ENCODE data around the gene ZFHX3. TPM values are rescaled to one million over a fixed set of nuclear protein-coding genes. Genes with fewer than 3 reads are reported as not detected.

ZFHX3 gene
- total and polyA plus RNA-seq, 2 donors (not counting 3 experiments of a cell fraction or from before 2014, with no cell fraction given): 3.7 to 18.8 TPM

DNA sequence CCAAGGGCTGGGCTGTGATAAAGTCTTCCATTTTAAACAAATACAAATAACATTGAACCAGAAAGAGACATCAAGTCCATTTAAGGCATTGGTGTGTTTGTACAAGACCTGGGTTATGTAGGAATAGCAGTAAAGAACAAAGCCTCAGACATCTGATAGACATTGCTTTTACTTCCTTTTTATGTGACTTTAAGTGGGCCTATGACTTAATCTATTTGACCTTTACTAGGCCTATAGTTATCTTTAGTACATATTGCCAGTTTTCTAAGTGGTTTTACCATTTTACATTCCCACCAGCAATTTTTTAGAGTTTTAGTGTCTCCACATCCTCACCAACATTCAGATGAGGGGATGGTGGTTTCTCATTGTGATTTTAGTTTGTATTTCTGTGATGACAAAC, 298.8 kb downstream of the ZFHX3 start:
- no peak overlapping the region for H3K27ac ChIP-seq (ENCODE audit: insufficient read depth, low read depth, low read length)
- ChIA-PET CTCF (no interaction called here), POLR2A (no interaction called here)
- H3K9me3 ChIP-seq (replicated peaks; ENCODE audit: control insufficient read depth, insufficient read depth, low read length): no peaks in the 10 kb centered on the region
- dilution Hi-C loops (cut with MboI; ENCODE audit: extremely low pct_ligation_motif_present, low sequenced_read_pairs) (no loop called here), intact Hi-C loops (cut with micrococcal nuclease) (no loop called here)
- no peak for FAIRE-seq
- H2AFZ ChIP-seq (ENCODE audit: low read depth, low read length): no peak overlapping the region
- no peaks in the 10 kb centered on the region for H3K27me3 ChIP-seq (ENCODE audit: control insufficient read depth in 2 of 2, insufficient read depth in 2 of 2, low read length in 2 of 2)
- H3K9ac ChIP-seq (replicated peaks; ENCODE audit: extremely low read depth, insufficient read depth, low read length): no peak overlapping the region
- BruUV-seq (replicated peaks): no TSS peak
- no peaks in the 10 kb centered on the region for H3K9me1 ChIP-seq (replicated peaks; ENCODE audit: control insufficient read depth, extremely low read depth, insufficient read depth, low read length)
- H3K4me1 ChIP-seq (ENCODE audit: control insufficient read depth, extremely low read depth, insufficient read depth, low read length): no peaks in the 10 kb centered on the region
- H3K4me3 ChIP-seq (replicated peaks in 1 of 3; ENCODE audit: insufficient read depth in 1 of 3, low read depth in 1 of 3, low read length in 3 of 3): no peak overlapping the region
- no peak for DNase-seq (ENCODE audit: low read depth, low spot score)
- H3K79me2 ChIP-seq (ENCODE audit: control insufficient read depth, insufficient read depth, low read length): no peaks in the 10 kb centered on the region
- H3K4me2 ChIP-seq (ENCODE audit: insufficient read depth, low read length): no peak overlapping the region
- no peaks in the 10 kb centered on the region for H4K20me1 ChIP-seq (replicated peaks; ENCODE audit: control insufficient read depth, extremely low read depth, insufficient read depth, low read length)
- TF ChIP-seq POLR2AphosphoS5 (IDR thresholded peaks at IDR 0.05; ENCODE audit: insufficient read depth, low read depth, low read length) (no peak), FOS (IDR thresholded peaks at IDR 0.05; ENCODE audit: borderline replicate concordance, insufficient read depth, low read length) (no peak)
- TF ChIP-seq, protein P1, sequence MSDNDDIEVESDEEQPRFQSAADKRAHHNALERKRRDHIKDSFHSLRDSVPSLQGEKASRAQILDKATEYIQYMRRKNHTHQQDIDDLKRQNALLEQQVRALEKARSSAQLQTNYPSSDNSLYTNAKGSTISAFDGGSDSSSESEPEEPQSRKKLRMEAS (IDR thresholded peaks at IDR 0.05; ENCODE audit: insufficient read depth, insufficient read length): no peak
- H3K36me3 ChIP-seq (ENCODE audit: control insufficient read depth in 2 of 2, extremely low read depth in 1 of 2, insufficient read depth in 2 of 2, low read length in 2 of 2): no peaks in the 10 kb centered on the region

DNA sequence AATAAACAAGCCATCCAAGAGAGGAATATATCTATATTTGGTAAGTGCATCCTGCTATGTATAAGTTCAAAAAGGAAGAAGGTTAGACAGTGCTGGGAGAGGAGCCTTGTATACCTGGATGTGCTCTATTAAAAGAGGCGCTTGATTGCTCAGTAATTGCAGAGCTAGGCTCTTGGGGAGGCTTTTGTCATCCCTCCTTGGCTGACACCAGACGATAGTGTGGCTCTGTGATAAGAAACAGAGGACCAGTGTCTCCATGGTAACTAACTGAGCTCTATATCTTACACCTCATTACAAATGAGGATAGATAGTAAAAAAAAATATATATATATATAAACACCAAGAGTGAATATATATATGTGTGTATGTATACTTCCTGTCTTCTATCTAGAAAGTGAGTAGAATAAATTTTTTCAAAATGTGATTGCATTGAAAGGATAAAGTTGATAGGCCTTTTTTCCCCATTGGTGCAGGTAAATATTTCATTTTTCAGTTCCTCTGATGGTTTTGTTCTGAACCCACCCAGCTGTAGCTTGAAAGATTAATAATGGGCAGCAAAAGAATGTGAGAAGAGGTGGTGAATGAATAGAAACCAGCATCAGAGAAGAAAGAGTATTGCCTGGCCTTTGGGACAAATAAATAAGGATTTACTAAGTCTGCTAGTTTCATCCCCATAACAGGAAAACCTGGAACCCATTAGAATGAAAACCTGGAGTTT, 303.7 kb downstream of the ZFHX3 start:
- Histone ChIP-seq H3K27me3 (ENCODE audit: control insufficient read depth in 2 of 2, insufficient read depth in 2 of 2, low read length in 2 of 2) (no peaks in the 10 kb centered on the region), H3K4me1 (ENCODE audit: control insufficient read depth, extremely low read depth, insufficient read depth, low read length) (no peaks in the 10 kb centered on the region), H3K36me3 (ENCODE audit: control insufficient read depth in 2 of 2, extremely low read depth in 1 of 2, insufficient read depth in 2 of 2, low read length in 2 of 2) (no peaks in the 10 kb centered on the region), H4K20me1 (replicated peaks; ENCODE audit: control insufficient read depth, extremely low read depth, insufficient read depth, low read length) (no peaks in the 10 kb centered on the region), H3K9me1 (replicated peaks; ENCODE audit: control insufficient read depth, extremely low read depth, insufficient read depth, low read length) (no peaks in the 10 kb centered on the region), H3K9me3 (replicated peaks; ENCODE audit: control insufficient read depth, insufficient read depth, low read length) (no peaks in the 10 kb centered on the region), H3K4me2 (ENCODE audit: insufficient read depth, low read length) (no peak overlapping the region), H3K27ac (ENCODE audit: insufficient read depth, low read depth, low read length) (no peak overlapping the region), H3K79me2 (ENCODE audit: control insufficient read depth, insufficient read depth, low read length) (no peaks in the 10 kb centered on the region), H2AFZ (ENCODE audit: low read depth, low read length) (no peak overlapping the region), H3K4me3 (replicated peaks in 1 of 3; ENCODE audit: insufficient read depth in 1 of 3, low read depth in 1 of 3, low read length in 3 of 3) (no peak overlapping the region), H3K9ac (replicated peaks; ENCODE audit: extremely low read depth, insufficient read depth, low read length) (no peak overlapping the region)
- no TSS peak for BruUV-seq (replicated peaks)
- CTCF ChIA-PET: interaction anchor here (1.2 kb wide), 1 partner anchor 1531 kb away, joined by 3 read pairs; no protein-coding TSS in a partner anchor
- FAIRE-seq: no peak
- intact Hi-C loops (cut with micrococcal nuclease): no loop called here
- no peak for DNase-seq (ENCODE audit: low read depth, low spot score)
- TF ChIP-seq, protein P2, sequence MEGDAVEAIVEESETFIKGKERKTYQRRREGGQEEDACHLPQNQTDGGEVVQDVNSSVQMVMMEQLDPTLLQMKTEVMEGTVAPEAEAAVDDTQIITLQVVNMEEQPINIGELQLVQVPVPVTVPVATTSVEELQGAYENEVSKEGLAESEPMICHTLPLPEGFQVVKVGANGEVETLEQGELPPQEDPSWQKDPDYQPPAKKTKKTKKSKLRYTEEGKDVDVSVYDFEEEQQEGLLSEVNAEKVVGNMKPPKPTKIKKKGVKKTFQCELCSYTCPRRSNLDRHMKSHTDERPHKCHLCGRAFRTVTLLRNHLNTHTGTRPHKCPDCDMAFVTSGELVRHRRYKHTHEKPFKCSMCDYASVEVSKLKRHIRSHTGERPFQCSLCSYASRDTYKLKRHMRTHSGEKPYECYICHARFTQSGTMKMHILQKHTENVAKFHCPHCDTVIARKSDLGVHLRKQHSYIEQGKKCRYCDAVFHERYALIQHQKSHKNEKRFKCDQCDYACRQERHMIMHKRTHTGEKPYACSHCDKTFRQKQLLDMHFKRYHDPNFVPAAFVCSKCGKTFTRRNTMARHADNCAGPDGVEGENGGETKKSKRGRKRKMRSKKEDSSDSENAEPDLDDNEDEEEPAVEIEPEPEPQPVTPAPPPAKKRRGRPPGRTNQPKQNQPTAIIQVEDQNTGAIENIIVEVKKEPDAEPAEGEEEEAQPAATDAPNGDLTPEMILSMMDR (IDR thresholded peaks at IDR 0.05; ENCODE audit: extremely low read depth in 1 of 2, insufficient read depth in 1 of 2, low read depth in 1 of 2, low read length in 2 of 2): no peak
- no peak for TF ChIP-seq MYC (IDR thresholded peaks at IDR 0.05; ENCODE audit: low read depth, low read length)
- TF ChIP-seq POLR2AphosphoS5 (IDR thresholded peaks at IDR 0.05; ENCODE audit: insufficient read depth, low read depth, low read length): no peak
- TF ChIP-seq, protein P1 (IDR thresholded peaks at IDR 0.05; ENCODE audit: insufficient read depth, insufficient read length): no peak
- no peak for TF ChIP-seq JUN (IDR thresholded peaks at IDR 0.05; ENCODE audit: borderline replicate concordance, insufficient read depth, insufficient read length, low read depth)
- TF ChIP-seq FOS (IDR thresholded peaks at IDR 0.05; ENCODE audit: borderline replicate concordance, insufficient read depth, low read length): no peak
- TF ChIP-seq GATA2 (IDR thresholded peaks at IDR 0.05; ENCODE audit: insufficient read depth, insufficient read length, low read depth, low read length): no peak
- TF ChIP-seq EZH2 (IDR thresholded peaks at IDR 0.05; ENCODE audit: borderline replicate concordance, low read depth, low read length, severe bottlenecking): no peak
- TF ChIP-seq POLR2A (IDR thresholded peaks at IDR 0.05; ENCODE audit: low read depth, low read length): no peak
- dilution Hi-C loops (cut with MboI; ENCODE audit: extremely low pct_ligation_motif_present, low sequenced_read_pairs): no loop called here
- POLR2A ChIA-PET: no interaction called here

All from endothelial cell of umbilical vein (primary cell).